Adrenal gland (tissue), 5 donors: ENCODE measurements around the gene LDB2.
"Not testable (repeated sequence)": the region's sequence is repeated elsewhere in the genome, so short reads cannot be mapped to it uniquely, and the experiment has no call there.

Experiments used
- CTCF ChIP-seq, 6 experiments: fragments of 450-650 bp in 4 of 6; fragments of 200-600 bp in 2 of 6; sonication (generic) in 1 of 6; IDR thresholded peaks; 1 replicate in 5 of 6; 2 replicates in 1 of 6; pipeline versions ENCODE4 v1.5.1 to v1.8.0; 2016 to 2021; ENCODE audit warnings: antibody characterized with exemption in 6 of 6, mild to moderate bottlenecking in 2 of 6, moderate library complexity in 1 of 6
- POLR2A ChIP-seq, 2 donors: fragments of 450-650 bp; IDR thresholded peaks; one replicate each; pipeline ENCODE4 v1.6.1; 2017; ENCODE audit warnings: antibody characterized with exemption in 2 of 2, mild to moderate bottlenecking in 2 of 2, moderate library complexity in 1 of 2
- donor health status: DM: no; HTN: no; CAD: no.

- TF ChIP-seq POLR2A, CTCF (IDR thresholded peaks at IDR 0.05): not testable (repeated sequence)
Measured at GRCh38 chr4:16628835-16629234, 269.6 kb downstream of the LDB2 start.
